ENCODE results near the gene DNAJB8.
A peak's percentile ranks its signal among the peaks of the same experiment; 100 is the strongest.

Gene DNAJB8

DNA sequence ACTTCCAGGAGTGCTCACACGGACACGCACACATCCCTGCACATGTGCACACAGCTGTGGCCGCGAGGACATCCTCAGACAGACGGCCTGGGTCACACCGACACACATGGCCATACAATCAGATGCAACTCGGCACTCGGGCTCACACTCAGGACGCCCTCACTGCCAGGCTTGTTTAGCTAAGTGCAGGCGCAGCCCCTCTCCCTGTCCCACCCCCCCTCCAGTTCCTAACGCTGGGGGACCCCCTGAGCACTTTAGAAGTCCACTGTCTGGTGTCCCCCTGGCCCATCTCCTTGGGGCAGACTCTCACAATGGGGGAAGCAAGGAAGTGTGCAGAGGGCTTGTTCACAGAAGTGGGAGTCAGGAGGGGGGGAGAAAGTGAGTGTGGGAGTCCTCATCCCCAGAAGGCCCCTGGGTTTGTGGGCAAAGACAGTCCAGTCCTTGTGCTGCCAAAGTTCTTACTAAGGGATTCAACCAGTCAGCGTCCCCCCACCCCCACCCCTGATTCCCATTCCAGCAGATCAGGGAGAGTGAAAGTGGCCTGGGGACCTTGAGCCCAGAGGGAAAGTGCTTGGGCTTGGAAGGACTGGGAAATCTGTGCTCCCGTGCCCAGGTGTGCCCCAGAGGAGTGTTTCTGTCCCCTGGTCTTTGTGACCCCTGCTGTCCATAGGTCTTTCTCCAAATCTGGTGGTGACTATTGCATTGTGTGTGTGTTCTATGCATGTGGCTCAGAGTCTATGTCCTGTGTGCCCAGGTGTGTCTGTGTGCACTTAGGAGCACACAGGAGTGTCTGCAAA lies 27.1 kb upstream of the DNAJB8 start:
- no peak for DNase-seq

DNA sequence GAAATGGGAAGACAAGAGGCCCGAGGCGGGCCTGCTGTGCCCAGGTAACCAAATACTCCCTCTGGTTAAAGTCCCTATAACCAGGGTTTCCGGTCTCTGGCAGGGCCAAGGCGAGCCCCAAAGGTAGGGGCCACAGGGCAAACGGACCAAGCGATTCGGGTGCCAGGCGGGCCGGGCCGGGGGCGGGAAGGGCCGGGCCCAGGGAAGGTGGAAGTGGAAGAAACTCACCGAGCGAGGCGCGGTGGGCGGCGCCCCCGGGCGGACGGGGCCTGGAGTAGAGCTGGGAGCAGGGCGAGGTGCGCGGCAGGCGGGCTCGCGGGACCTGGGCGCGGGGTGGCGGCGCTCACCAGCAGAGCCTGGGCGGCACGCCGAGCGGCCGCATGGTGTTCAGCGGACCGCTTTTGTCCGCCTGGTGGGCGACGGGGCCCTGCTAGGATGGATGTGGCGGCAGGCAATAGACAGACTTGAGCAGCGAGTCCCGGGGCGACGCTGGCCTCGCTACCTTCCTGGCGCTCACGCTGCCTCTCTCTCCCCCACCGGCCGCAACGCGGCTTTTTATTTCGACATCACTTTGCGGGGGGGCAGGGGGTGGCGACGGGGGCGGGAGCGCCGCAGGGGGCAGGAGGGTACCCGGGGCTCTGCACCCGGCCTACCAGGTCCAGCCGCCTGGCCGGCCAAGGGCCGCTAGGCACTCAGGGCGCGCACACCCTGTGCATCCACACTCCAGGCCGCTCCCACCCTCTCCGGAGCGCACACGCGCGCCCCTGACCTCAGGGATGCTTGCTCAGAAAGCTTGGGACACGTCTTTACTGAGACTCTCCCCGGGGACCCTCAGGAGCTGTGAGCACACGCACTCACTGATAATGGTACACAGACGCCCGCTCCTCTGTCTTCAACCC lies 26.2 kb upstream of the DNAJB8 start, which contains the start of gene GATA2:
Gene GATA2 (minus strand): TSS at position 531 of the 899 bp plus-strand sequence. CDS start 6,170 bp downstream, outside the sequence.
- peak; percentile 64 for DNase-seq

GRCh38 chr3:128491941-128492670 lies 25.4 kb upstream of the DNAJB8 start:
- DNase-seq = peak; percentile 41

DNA sequence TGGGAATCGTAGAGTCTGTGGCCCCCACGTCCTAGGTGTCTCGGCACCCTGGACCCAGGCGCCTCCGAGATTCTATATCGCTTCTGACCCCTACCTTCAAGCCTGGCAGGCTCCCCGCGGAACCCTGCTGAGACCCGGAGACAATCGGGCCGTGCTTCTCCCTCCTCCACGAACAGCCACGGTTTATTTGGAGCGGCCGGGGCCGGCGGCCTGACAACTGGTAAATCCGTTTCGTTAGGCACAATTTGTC lies 24.9 kb upstream of the DNAJB8 start:
- DNase-seq = no peak

DNA sequence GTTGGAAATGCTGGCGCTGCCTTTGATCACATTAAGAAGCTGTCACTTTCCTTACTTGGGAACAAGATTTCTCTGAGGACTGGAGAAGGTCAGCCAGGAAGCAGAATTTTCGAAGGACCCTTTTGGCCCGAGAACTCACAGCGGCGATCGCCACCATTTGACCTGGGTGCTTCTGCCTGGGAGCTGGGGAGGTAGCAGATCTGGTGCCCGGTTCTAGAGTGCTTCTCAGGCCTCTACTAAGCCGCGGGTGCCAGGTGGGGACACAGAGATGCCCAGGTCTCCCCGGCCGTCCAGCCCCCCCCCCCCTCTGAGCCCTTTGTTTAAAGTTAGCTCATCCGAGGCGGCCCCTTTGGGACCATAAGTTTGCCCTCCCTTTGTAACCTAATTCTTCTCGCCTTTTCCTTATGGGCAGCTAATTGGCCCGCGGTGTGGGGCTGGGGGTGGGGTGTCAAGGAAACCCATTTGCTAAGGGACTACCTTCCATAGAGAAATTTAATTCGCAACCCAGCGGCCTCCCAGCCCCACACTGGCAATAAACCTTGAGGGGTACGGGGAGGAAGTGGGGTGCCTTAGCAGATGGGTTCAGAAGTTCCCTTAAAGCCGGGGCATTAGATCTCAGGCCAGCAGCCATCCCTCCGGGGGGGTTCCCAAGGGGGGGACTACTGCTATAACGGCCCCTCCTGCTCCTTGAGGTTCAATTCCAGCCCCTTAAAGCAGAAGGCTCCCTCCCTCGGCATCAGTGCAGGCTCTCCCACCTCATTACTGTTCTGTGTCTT lies 24.4 kb upstream of the DNAJB8 start:
- DNase-seq = no peak

DNA sequence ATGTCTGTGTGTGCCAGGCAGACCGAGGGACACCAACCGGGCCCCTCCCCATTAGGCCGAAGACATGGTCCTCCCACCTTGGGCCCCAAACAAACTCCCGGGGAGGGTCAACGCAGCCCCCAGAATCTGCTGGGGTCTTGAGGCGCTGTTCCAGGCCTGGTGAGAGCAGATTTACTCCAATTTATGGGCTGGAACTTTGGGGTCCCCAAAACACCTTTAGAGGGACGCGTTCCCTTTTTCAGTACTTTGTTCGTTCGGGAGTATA lies 23.9 kb upstream of the DNAJB8 start:
- DNase-seq = no peak

- DNase-seq = peak; percentile 41
These were observed 23.4 kb upstream of the DNAJB8 start for GRCh38 chr3:128489927-128490649.

DNA sequence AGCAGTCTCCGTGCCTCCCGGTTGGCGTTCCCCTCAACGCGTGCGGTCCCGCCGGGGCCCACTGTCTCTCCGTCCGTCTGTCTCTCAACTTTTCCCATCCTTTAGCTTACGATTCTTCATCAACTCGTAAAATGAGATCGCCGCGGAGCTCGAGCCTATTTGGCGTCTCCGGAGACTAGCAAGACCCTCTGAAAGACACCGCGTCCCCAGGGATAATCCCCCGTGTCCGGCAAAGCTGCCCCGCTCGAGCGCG lies 22.9 kb upstream of the DNAJB8 start:
- DNase-seq = no peak

- DNase-seq = peak; percentile 57
These were observed 22.4 kb upstream of the DNAJB8 start for GRCh38 chr3:128488991-128489673.

- no peak for DNase-seq
These were observed 21.9 kb upstream of the DNAJB8 start for GRCh38 chr3:128488636-128488990.

GRCh38 chr3:128487813-128488635 lies 21.3 kb upstream of the DNAJB8 start:
- DNase-seq = peak; percentile 62

GRCh38 chr3:128487538-128487812 lies 20.8 kb upstream of the DNAJB8 start:
- no peak for DNase-seq

DNA sequence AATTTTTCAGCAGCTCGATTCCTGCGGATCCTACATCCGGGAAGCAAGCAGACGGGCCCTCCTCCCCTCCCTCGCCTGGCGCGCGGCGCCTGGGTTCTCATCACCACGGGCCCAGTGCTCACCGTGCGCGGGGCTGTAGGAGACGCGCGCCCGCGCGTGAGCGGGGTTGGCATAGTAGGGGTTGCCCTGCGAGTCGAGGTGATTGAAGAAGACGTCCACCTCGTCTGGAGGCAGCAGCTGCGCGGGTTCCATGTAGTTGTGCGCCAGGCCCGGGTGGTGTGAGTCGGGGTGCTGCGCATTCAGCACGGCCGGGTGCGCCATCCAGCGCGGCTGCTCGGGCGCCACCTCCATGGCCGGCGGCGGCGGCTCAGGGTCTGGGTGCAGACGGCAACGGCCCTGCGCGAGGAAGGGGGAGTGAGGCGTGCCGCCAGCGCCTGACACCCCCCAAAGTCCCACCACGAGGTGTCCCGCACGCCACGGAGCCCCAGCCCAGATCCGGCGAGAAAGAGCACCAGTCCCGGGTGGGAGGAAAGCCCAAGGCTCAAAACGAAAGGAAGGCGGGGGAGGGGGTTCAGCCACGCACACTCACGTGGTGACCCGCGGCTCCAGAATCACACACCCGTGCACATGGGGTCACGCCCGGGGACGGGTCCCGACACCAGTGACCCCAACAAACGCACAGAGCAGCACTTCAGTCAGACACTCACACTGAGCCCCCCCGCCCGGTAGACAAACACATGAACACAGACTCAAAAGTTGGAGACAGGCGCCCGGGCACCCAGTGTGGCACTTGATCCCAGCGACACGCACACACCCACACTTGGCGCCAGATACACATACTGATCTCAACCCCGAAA lies 20.2 kb upstream of the DNAJB8 start:
- DNase-seq = no peak

GRCh38 chr3:128486205-128486628 lies 19.5 kb upstream of the DNAJB8 start:
- no peak for DNase-seq

- DNase-seq = no peak
These were observed 18.9 kb upstream of the DNAJB8 start for GRCh38 chr3:128485282-128486204.

GRCh38 chr3:128484404-128485281 lies 18.0 kb upstream of the DNAJB8 start:
- no peak for DNase-seq

- no peak for DNase-seq
These were observed 17.1 kb upstream of the DNAJB8 start for GRCh38 chr3:128483657-128484403.
